ENCODE results near the gene CYP27A1.
"Not testable (repeated sequence)": the region's sequence is repeated elsewhere in the genome, so short reads cannot be mapped to it uniquely, and the experiment has no call there.

CYP27A1 gene

GRCh38 chr2:218781691-218782527, at the start of gene CYP27A1:
Gene CYP27A1, plus strand, starts transcription at chr2:218782147. Its CDS starts 36 bp downstream, at chr2:218782183.
- DNase-seq (ENCODE audit: low read depth, low spot score): peak; percentile 60

- no peak for DNase-seq (ENCODE audit: low read depth, low spot score)
These were observed 49.2 kb upstream of the CYP27A1 start for GRCh38 chr2:218732761-218733158.

- DNase-seq (ENCODE audit: low read depth, low spot score): no peak
These were observed 48.6 kb upstream of the CYP27A1 start for GRCh38 chr2:218733171-218734021.

GRCh38 chr2:218734190-218734975, 47.6 kb upstream of the CYP27A1 start:
- DNase-seq (ENCODE audit: low read depth, low spot score): no peak

- no peak for DNase-seq (ENCODE audit: low read depth, low spot score)
These were observed 45.4 kb upstream of the CYP27A1 start for GRCh38 chr2:218736531-218736930.

- no peak for DNase-seq (ENCODE audit: low read depth, low spot score)
These were observed 38.9 kb upstream of the CYP27A1 start for GRCh38 chr2:218743068-218743467.

- no peak for DNase-seq (ENCODE audit: low read depth, low spot score)
These were observed 37.3 kb upstream of the CYP27A1 start for GRCh38 chr2:218744615-218745014.

- no peak for DNase-seq (ENCODE audit: low read depth, low spot score)
These were observed 36.8 kb upstream of the CYP27A1 start for GRCh38 chr2:218745160-218745558.

- no peak for DNase-seq (ENCODE audit: low read depth, low spot score)
These were observed 36.1 kb upstream of the CYP27A1 start for GRCh38 chr2:218745559-218746469.

GRCh38 chr2:218746470-218746795, 35.5 kb upstream of the CYP27A1 start:
- no peak for DNase-seq (ENCODE audit: low read depth, low spot score)

GRCh38 chr2:218746960-218747359, 35.0 kb upstream of the CYP27A1 start:
- DNase-seq (ENCODE audit: low read depth, low spot score): no peak

GRCh38 chr2:218748741-218749441, 33.1 kb upstream of the CYP27A1 start:
- no peak for DNase-seq (ENCODE audit: low read depth, low spot score)

GRCh38 chr2:218754201-218754600, 27.7 kb upstream of the CYP27A1 start:
- no peak for DNase-seq (ENCODE audit: low read depth, low spot score)

- DNase-seq (ENCODE audit: low read depth, low spot score): no peak
These were observed 27.2 kb upstream of the CYP27A1 start for GRCh38 chr2:218754781-218755180.

GRCh38 chr2:218755198-218755566, 26.8 kb upstream of the CYP27A1 start:
- no peak for DNase-seq (ENCODE audit: low read depth, low spot score)

GRCh38 chr2:218755567-218756404, 26.2 kb upstream of the CYP27A1 start:
- no peak for DNase-seq (ENCODE audit: low read depth, low spot score)

GRCh38 chr2:218756599-218757377, 25.2 kb upstream of the CYP27A1 start:
- DNase-seq (ENCODE audit: low read depth, low spot score): no peak

GRCh38 chr2:218761795-218762194, 20.2 kb upstream of the CYP27A1 start:
- no peak for DNase-seq (ENCODE audit: low read depth, low spot score)

- not testable (repeated sequence) for DNase-seq (ENCODE audit: low read depth, low spot score)
These were observed 9.2 kb upstream of the CYP27A1 start for GRCh38 chr2:218772759-218773158.

Data from ELF-1 (cell line).